GM21786 (cell line): ENCODE measurements around the gene ACOX2.
A peak's percentile ranks its signal among the peaks of the same experiment; 100 is the strongest.

ENCODE experiments used
- ATAC-seq: cut with Tn5 transposase; IDR thresholded peaks from one replicate; pipeline ENCODE4 v1.9.1; 2021; ENCODE audit not compliant: unreplicated experiment

ACOX2 gene

DNA sequence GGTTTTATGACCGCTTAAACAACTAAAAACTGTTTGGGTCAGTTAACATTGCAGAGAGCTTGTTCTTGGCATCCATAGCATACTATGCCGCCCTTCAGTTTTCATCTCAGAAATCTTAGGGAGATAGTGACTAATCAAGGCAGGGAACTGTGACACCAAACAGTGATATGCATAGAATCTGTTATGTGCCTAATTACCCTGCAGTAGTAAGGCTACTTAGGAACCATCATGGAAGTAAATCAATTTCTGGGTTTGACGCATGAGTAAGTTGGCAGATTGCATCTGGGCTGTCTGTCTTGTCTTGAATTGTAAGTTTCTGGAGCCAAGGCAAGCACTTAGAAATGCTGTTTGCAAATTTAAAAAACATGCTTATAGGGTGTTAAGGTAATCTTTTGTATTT, 22.6 kb downstream of the ACOX2 start:
- no peak for ATAC-seq

DNA sequence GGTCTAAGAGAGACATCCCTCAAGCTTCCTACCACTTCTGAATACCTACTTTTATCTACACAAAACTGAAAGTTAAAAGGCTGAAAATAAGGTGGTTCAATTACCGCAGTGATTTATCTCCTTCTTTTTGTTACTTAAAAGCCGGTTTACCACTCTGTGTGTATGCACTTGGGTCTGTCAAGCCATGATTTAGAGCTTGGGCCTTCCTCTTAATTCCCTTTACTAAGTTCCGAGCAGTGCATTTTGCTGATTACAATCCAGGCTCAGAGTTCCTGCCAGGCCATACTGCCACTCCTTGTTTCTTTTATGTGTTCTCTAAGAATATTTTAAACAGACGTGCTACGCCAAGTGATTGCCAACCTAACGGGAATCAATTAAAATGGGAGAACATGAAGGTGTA, 28.6 kb downstream of the ACOX2 start:
- no peak for ATAC-seq

DNA sequence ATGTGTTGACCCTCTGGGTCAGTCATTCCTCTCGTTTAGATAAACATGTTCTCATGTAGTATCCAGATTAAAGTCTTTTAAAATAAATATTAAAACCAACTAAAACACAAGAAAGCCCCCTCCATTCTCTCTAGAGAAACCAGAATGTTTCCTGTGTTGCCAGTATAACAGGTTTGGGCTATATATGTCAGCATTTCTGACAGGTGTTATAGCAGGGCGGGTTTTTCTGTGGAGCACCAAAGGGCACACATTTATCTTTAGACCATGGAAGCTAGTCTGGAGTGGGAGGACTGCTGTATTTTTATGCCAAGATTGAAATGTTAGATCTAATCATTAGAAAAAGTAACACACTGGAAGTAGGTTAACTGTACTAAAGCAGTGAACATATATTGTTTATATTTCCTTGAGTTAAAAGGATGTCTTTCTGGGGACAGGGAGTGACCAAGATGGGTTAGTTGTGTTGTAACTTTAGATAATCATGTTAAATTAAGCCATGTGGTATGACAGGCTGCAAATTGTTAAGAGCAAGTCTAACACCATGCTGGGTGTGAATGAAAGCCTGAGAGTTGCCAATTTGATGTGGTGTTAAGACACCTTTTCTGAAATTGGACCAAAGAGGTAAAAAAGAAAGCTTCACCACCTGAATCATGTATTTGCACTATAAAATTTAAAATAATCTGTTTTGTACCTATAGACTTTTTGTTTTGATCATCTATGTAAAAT, 29.5 kb downstream of the ACOX2 start:
- ATAC-seq, result no peak

DNA sequence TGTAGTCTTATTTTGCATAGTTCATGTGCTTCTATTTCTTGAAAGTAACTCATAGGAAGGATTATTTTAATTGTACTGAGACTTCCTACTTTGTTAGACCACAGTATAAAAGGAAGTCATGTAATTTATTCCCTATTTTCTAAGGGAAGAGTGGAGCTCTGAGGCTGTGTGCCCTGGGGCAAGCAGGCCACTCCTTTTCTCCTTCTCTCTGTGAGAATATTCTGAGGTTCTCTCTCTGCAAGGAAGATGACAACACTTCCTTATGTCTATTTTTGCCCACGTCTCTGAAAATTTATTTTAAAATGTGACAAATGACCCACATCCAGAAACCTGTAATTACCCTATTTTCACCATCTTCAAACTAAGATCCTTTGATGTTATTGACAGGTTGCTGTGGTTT, 34.1 kb downstream of the ACOX2 start:
- no peak for ATAC-seq

DNA sequence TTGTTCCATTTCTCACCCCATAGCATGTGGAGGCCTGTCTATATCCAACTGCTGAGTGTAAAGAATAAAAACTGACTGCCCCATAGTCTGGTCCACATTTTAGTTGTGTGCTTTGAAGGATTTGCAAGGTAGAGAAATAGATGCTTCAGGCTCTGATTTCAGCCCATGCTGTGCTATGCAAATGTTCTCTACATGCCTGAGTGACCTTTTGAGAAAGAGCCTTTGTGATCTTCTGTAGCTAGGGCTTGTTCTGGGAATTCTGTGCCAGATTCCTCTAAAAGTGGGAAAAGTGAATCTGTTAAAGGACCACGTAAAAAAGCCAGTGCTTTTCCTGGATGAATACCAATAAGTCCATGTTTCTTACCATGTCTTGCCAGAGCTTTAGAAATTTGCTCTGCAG, 39.9 kb downstream of the ACOX2 start:
- ATAC-seq, result no peak

DNA sequence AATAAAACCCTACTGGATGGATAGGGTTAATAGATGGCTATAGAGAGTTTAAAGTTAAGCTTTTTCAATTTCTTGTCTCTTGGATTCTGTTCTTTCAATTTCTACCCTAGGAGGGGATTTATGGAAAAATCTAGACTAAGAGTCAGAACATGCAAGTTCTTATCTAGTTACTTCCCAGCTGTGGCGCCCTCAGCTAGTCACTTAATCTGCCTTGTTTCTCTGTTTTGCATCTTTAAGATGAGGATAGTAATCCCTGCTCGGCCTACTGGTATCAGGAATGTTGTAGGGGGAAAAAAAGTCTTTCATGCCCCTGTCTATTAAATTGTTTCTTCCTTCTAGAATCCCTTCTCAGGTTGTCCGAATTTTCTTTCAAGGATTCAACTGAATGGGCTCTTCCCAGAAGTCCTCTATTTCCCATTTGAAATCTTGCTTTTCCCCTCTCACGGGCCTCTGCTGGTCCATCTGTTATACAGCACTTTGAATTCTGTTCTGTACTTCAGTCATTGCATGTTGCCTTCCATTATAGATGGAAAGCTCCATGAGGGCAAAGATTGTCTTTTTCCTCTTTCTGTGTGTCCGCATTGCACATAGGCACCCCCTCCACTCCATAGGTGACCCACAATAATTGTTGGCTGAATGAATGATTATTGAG, 40.7 kb downstream of the ACOX2 start:
- no peak for ATAC-seq

DNA sequence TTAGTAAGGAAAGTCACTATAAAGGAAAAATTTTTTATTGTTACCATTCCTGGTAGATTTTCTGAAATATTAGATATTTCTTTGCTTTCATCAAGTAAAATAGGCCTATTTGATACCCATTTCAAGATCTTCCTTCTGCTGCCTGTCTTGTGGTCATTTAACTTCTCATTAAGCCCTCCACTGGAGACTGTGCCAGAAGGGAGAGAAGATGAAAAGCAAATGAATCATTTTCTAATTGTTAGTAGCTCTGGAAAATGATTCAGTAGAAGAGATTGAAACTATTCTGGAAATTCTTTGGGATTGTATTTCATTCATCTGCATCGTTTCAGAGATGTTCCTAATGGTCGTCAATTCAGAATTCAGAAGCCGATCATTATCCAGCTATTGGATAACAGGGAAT, 41.9 kb downstream of the ACOX2 start:
- ATAC-seq, result no peak

DNA sequence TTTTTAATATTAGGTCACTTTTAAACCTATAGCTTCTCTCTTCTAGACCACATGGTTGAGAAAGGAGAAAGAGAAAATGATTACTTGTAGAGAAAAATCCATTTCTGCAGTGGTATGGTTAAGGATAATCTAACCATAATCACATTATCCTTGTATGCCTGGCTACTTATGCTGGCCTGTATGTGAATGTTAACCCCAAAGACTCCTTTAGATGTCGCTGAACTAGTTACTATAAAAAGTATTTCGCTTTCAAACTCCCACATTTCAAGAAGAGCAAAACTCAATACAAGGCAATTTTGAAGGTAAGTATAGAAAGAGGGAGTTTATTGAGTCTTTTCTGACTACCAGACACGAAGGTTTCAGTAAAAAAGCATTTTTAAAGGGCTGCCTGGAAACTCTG, 42.9 kb downstream of the ACOX2 start:
- ATAC-seq, result no peak

DNA sequence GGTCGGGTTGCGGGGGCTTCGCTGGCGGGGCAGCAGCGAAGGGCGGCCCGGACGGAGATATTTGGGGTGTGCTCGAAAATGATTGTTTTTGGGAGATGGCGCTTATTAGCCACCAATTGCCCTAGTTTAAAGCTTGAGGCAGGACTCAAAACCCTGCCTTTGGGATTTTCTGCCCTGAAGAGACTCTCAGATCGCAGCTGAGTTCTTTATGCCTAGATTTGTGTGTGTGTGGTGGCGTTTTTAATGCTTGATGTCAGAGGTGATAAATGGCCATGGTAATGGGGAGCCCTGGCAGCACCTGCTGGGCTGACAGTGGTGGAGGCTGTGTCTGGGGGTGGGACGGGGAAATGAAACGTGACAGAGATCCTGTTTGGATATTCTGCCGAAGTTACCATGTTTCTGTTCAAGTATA, 44.5 kb downstream of the ACOX2 start:
- no peak for ATAC-seq

DNA sequence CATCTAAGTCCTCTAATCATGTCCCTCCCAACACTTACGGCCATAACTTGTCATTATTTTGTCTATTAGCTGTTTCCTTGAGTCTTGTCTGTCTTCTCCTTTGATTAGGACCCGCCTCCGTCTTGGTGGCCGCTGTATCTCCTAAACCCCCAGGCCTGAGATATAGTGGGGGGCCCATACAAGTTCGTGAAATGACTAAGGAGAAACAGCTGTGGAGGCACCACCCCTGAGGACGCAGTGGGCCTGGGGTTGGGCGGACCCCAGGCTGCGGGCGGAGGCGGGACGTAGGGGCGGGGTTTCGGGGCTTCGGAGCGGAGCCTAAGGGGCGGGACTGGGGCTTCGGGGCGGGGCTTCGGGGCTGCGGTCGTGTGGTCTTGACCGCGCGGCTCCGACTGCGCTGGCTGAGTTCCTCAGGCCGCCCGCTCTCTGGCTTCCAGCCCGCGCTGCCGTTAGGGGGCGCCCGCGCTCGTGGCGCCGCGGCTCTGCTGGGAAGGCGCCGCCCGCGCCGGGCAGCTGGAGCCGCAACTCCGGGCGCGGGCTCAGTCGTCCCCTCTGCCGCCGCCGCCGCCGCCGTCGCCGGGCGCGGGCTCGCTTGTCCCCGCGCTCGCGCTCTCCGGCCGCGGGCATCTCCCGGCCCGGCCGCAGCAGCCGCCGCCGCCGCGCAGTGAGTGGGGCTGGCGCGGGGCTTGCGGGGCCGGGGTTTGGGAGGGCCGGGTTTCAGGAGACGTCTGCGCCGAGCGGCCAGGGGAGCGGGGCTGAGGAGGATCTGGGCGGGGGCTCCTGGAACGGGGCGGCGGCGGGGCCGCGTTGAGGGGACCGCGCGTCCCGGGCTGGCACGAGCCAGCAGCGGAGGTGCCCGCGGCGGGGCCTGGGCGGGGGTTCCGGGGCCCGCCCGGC, 45.2 kb downstream of the ACOX2 start, which contains the start of gene KCTD6:
TSS of gene KCTD6 (plus strand) at position 591 of the 897 bp plus-strand sequence. CDS start 6,660 bp downstream, outside the sequence.
- peak; percentile 79 for ATAC-seq

DNA sequence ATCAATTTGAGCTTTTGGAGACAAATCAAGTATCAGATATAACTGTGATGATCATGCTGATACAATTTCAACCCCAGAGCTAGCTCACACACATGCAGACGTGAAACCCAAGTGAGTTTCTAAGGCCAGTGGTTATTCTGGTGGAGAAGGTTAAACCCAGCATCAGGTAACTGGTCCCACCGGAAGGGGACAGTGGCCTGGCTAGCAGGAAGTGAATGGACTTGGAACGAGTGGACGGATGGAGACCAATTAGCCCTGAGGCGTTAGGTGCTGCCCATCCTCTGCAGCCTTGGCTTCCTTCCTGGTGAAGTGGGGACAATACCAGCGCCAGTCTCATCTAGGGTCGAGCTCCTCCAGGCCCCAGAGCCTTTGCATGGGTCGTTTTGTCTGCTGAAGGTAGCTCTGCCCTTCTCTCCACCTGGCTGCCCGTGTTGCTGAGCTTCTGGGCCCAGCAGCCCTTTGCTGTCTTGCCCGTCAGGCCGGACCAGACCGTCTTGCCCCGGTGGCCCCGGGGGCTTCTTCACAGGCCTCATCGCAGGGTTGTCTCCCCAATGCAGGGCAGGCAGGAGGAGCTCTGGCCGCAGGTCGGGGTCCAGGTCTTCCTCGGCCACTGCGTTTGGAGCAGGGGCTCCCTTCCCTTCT, 46.0 kb downstream of the ACOX2 start:
- no peak for ATAC-seq

DNA sequence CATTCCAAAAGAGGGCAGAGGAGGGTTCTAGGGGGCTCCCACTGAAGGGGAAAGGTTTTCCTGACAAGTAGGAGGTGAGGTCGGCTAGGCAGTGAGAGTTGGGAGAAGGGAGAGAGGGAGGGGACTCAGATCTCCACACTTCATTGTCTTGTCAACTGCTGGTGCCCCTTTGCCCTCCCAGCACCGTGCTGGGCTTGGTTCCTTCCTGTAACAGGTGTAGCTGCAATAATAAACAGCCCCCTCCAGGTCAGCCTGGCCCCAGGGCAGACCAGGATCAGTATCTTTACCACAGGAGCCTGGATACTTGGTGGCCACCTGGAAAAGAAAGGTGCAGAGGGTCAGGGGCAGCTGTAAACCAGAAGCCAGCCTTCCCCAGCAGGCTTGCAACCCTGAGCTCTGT, 48.0 kb downstream of the ACOX2 start:
- no peak for ATAC-seq

DNA sequence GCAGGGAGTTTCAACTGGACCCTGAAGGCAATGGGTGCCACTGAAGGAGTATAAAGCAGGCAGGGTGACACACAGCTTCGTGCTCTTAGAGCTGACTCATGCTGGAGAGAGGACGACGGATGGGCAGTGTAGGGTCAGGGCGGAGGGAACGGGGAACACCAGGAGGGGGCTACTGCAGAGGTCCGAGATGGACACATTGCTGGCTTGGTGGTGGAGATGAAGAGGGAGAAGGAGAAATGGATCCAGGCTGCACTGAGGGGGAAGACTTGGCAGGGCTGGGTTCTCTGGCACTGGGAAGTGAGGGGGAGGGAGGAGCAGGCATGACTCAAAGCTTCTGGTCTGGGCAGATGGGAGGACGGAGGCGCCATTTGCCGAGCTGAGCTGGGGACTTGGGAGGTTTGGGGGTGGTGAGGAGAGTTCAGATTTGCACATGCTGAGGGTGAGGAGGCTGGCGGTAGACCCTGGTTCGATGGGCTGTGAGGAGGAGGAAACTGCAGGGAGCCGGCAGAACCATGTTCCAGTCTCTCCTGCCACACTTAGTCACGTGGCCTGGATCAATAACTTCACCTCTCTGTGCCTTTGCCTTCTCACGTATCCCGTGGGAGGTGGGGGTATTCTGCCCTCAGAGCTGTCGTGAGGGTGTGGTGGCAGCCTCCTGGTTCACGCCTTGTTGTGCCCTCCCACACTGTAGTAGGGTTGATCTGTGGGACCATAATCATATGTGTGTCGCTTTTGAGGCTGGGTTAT, 49.7 kb downstream of the ACOX2 start:
- no peak for ATAC-seq

DNA sequence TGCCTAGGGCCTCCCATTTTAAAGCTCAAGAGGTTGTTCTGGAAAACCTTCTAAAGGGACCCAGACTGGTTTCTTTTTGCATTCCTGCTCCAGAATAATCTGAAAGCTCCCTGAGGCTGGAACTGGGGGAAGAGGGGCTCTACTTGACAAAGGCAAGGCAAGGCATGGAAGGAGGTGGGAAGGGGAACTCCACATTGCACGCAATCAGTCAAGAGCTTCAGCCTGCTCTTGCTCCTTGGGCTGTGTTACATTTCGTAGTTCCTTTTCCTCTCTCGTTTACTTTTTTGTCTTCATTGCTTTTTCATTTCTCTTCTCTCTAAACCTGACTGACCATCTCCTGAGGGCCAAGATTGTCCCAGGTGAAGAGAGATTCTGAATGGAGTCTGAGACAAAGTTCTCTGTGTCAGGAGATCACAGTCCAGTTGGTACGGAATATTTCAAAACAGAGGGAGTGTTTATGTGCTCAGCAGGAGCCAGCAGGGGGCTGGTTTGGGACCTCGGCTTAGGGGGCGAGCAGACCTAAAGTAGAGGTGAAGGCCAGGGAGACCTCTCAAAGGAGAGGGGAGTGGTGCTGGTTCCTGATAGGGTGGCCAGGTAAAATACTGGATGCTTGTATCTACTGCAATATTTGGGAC, 51.1 kb downstream of the ACOX2 start:
- ATAC-seq, result no peak

DNA sequence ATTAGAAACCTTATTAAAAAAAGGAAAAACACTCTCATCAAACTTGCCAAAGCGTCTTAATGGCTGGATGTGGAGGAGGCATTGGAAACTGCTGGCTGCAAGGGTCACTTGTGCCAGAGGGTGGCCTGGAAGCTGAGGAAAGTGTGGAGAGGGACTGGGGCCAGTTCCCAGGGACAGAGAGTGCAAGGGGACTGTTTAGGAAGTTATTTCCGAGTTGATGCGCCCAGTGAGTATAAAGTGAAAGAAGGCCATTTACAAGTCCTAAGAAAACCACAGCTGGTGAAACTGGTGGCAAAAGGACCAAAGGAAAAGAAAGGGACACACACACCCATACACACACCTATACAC, 52.3 kb downstream of the ACOX2 start:
- no peak for ATAC-seq

DNA sequence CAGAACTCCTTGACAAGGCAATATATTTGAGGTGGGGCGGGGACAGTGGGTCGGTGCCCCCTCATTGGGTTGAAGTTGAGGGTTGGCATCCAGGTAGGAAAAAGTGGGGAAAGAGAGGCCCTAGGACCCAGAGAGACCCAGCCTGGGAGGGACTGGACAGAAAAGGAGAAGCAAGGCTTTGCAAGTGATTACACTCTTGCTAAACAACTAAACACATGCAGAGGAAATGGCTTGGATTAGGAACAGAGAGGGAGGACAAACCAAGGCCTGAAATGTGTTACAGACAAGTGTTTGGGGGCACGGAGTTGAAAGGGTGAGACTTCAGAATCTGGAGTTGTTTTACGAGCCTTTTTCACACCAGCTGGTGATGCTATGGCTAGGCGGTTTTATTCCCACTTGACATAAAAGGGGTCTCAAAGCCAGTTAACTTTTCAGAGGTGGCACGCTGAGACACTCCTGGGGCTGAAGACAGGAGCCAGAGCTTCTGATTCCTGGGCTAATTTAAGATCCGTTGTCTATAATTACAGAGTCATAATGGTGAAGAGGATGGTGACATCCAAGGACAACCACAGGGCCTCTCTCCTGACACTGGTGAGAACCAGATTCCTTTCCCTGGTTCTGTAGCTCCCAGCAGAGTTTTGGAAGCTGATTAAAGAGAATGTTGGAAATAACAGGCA, 52.8 kb downstream of the ACOX2 start:
- no peak for ATAC-seq

DNA sequence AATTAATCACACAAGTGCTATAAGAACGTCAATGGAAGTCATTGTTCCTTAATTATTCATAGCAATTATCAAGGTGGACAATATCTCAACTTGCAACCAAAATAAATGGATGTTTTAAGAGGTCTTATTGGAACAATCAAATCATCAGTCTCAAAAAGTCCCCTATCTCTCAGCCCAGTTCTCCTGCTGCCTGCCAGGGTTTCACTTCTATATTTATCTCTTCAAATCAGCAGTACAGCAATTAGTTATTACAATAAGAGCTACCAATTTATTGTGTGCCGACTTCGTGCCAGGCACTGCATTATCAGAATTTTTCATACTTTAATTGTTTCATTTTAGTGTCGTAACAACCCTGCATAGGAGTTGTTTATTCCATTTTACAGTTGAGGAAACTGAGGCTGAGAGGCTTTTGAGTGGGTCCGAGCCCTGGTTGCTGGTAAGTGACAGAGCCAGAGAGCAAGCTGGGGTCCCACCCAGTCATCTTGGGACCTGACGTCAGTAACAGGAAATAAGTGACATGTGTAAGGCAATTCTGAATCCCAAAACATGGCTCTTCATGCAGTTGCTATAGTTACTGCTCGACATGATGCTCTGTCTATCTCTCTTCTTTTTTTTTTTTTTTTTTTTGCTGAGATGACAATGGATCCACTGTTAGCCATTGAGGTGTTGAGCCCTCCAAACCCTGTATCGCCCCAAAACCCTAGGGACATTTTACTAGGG, 53.9 kb downstream of the ACOX2 start:
- no peak for ATAC-seq

DNA sequence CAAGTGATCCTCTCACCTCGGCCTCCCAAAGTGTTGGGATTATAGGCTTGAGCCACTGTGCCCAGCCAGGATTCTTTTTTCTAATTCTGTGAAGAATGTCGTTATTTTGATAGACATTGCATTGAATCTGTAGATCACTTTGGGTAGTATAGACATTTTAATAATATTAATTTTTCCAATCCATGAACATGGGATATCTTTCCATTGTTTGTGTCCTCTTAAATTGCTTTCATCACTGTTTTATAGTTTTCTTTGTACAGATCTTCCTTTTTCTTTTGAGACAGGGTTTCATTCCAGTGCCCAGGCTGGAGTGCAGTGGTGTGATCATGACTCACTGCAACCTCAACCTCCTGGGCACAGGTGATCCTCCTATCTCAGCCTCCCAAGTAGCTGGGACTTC, 56.7 kb downstream of the ACOX2 start:
- ATAC-seq, result no peak

DNA sequence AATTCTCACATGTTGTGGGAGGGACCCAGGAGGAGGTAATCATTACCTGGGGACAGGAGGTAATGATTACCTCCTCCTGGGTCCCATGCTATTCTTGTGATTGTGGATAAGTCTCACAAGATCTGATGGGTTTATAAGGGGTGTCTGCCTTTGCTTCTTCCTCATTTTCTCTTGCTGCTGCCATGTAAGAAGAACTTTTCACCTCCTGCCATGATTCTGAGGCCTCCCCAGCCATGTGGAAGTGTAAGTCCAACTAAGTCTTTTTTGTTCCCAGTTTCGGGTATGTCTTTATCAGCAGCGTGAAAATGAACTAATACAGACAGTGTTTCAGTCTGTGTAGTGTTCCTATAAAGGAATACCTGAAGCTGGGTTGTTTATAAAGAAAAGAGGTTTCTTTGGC, 58.2 kb downstream of the ACOX2 start:
- ATAC-seq, result no peak
